ENCODE results near the gene ECE2. TPM values are rescaled to one million over a fixed set of nuclear protein-coding genes. Genes with fewer than 3 reads are reported as not detected.
"Not testable (repeated sequence)": the region's sequence is repeated elsewhere in the genome, so short reads cannot be mapped to it uniquely, and the experiment has no call there.

ECE2 gene
- total RNA-seq, 2 experiments from 2014 or later = not detected

DNA sequence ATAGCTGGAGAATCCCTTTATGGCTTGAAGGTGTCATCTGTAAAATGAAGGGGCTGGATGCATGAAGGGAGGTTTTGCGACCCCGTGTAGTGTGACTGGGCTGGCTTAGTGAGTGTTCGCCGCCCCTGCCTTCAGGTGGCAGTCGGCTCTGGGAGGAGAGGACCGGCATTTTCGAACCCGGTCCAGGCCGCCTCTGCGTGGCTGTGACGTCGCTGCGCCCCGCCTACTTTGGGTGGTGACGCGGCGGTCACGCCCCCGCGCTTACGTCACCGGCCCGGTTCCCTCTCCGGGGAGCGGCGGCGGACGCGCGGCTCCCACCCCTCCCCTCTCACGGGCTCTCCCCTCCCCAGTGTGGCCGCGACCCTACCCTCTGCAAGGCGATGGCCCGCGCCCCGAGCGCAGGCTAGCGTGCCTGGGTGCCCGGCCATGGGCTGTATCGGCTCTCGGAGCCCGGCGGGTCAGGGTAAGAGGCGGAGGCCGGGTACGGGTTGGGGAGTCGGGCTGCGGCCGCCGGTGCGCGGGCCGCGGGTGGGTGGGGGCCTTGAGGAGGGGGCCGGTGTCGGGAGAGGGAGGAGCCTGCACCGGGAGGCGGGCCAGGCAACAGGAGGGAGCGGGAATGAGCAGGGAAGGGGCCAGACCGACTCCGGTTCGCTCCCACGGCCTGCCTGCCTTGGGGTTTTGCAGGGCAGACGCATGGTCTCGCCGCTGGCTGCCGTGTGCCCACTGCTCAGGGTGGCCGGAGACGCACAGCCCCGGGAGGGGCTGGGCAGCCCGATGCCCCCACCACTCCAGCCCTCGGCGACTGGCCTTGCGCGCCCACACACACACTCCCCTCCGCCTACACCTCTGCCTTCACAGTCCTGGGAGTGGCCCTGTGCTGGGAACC is 60.1 kb downstream of the ECE2 start:
- DNase-seq = peak; percentile 85
- Mint-ChIP-seq H3K4me3 (peak overlapping the region; percentile 80), H3K36me3 (ENCODE audit: low read depth) (peaks cover 28% of the 10 kb centered on the region), H3K27me3 (ENCODE audit: low read depth) (no peaks in the 10 kb centered on the region), H3K27ac (peak overlapping the region; percentile 87), H3K4me1 (ENCODE audit: low read depth) (peaks cover 62% of the 10 kb centered on the region), H3K9me3 (no peaks in the 10 kb centered on the region)
- CTCF ChIA-PET = interaction anchor here (1.0 kb wide), 2 partner anchors 20 to 88 kb away, joined by 3 read pairs; no protein-coding TSS in a partner anchor
- intact Hi-C loops (cut with micrococcal nuclease) = loop anchor here (1.0 to 2.0 kb wide), 3 partner anchors 22 to 37 kb away; partner anchors contain the start of genes EIF4G1 and PSMD2

DNA sequence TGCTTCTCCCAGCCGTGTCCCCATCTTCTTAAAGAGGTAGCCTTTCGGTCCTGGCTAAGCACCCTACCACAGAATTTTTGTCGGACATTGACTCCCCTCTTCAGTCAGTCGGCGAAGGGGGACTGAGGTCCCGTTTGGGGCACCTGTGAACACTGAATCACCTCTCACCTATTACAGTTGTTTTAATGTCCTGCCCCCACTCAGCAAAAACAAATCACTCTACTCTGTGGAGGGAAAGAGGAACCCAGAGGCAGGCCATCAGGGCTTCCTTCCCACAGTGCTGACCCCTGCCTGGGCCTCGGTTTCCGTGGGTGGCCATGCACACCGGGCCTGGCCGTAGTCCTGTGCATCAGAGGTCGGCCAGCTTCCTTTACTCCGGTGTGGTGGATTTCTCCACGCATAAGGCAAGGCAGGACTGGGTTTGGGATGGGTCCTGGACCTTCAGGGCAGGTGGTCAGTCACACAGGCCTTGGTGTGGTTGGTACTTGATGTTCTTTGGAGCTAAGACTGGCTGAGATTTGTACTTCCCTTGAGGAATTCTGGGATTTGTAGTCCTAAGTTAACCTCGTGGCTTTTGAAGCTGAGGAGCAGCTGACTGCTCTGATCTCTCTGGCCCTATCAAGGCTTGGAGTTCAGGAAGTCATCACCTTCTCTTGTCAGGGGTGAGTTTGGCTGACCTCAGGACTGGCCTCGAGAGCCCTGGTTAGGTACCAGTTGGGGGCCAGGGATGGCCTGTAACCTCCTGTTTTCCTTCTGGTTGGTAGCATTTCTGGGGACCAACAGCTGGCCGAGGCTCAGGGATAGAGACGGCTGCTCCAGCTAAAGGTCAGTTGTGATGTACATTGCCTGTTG is 61.0 kb downstream of the ECE2 start:
- no peaks in the 10 kb centered on the region for H3K27me3 Mint-ChIP-seq (ENCODE audit: low read depth)
- H3K4me3 Mint-ChIP-seq = peak overlapping the region; percentile 80
- peaks cover 58% of the 10 kb centered on the region for H3K4me1 Mint-ChIP-seq (ENCODE audit: low read depth)
- no peak for DNase-seq
- H3K27ac Mint-ChIP-seq = peak overlapping the region; percentile 43
- intact Hi-C loops (cut with micrococcal nuclease) = no loop called here
- H3K9me3 Mint-ChIP-seq = no peaks in the 10 kb centered on the region
- CTCF ChIA-PET = interaction anchor here (0.8 to 1.8 kb wide), 2 partner anchors 19 to 31 kb away, joined by 3 to 5 read pairs; no protein-coding TSS in a partner anchor
- H3K36me3 Mint-ChIP-seq (ENCODE audit: low read depth) = peaks cover 21% of the 10 kb centered on the region

GRCh38 chr3:184337399-184337714 is 61.5 kb downstream of the ECE2 start, which contains the start of gene FAM131A:
Gene FAM131A (plus strand): TSS chr3:184337600. CDS start chr3:184337631, 31 bp downstream.
- Mint-ChIP-seq H3K27me3 (ENCODE audit: low read depth) (no peaks in the 10 kb centered on the region), H3K9me3 (no peaks in the 10 kb centered on the region), H3K36me3 (ENCODE audit: low read depth) (peaks cover 15% of the 10 kb centered on the region), H3K27ac (peak within 1 kb of the TSS; percentile 43), H3K4me1 (ENCODE audit: low read depth) (peaks cover 52% of the 10 kb centered on the region), H3K4me3 (peak within 1 kb of the TSS; percentile 80)
- no peak for DNase-seq
- intact Hi-C loops (cut with micrococcal nuclease) = no loop called here
- CTCF ChIA-PET = interaction anchor here (0.8 to 1.8 kb wide), 2 partner anchors 18 to 32 kb away, joined by 3 to 5 read pairs; no protein-coding TSS in a partner anchor

- Mint-ChIP-seq H3K9me3 (no peaks in the 10 kb centered on the region), H3K27me3 (ENCODE audit: low read depth) (no peaks in the 10 kb centered on the region), H3K4me3 (no peak overlapping the region), H3K27ac (no peak overlapping the region), H3K4me1 (ENCODE audit: low read depth) (peaks cover 46% of the 10 kb centered on the region), H3K36me3 (ENCODE audit: low read depth) (peaks cover 9% of the 10 kb centered on the region)
- DNase-seq = no peak
- CTCF ChIA-PET = interaction anchor here (1.8 to 1.9 kb wide), 2 partner anchors 16 to 17 kb away, joined by 5 read pairs; no protein-coding TSS in a partner anchor
- intact Hi-C loops (cut with micrococcal nuclease) = no loop called here
Observed at GRCh38 chr3:184337981-184338380, 62.2 kb downstream of the ECE2 start.

DNA sequence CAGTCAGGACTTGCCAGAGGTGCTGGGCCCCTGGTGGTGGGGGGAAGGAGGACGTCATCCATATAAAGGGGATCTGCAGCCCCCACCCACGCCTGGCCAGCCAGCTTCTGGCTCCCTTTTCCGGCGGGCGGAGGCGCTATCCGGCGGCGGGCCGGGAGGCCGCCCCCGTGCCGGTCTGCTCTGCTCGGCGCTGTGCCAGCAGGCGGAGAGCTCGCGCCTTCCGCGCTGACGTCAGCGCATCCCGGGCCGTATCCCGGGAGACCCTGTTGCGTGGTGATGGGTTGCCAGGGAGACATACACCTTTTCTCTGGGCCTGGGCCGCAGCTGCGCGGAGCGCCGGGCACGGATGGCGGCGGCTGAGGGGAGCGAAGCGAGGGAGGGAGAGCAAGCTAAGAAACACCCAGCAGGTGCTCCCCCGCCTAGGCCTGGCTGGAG is 62.7 kb downstream of the ECE2 start:
- H3K27ac Mint-ChIP-seq = no peak overlapping the region

GRCh38 chr3:184339001-184339400 is 63.2 kb downstream of the ECE2 start:
- Mint-ChIP-seq H3K36me3 (ENCODE audit: low read depth) (peaks cover 2% of the 10 kb centered on the region), H3K4me1 (ENCODE audit: low read depth) (peaks cover 36% of the 10 kb centered on the region), H3K4me3 (no peak overlapping the region), H3K27me3 (ENCODE audit: low read depth) (no peaks in the 10 kb centered on the region), H3K9me3 (no peaks in the 10 kb centered on the region), H3K27ac (no peak overlapping the region)
- DNase-seq = no peak
- intact Hi-C loops (cut with micrococcal nuclease) = no loop called here
- CTCF ChIA-PET = interaction anchor here (0.5 to 1.9 kb wide), 3 partner anchors 12 to 181 kb away, joined by 3 to 5 read pairs (median 3); no protein-coding TSS in a partner anchor

More for the DNA sequence above, 62.7 kb downstream of the ECE2 start:
- no peaks in the 10 kb centered on the region for H3K9me3 Mint-ChIP-seq
- no peak for DNase-seq
- H3K4me3 Mint-ChIP-seq = no peak overlapping the region
- peaks cover 40% of the 10 kb centered on the region for H3K4me1 Mint-ChIP-seq (ENCODE audit: low read depth)
- no peaks in the 10 kb centered on the region for H3K27me3 Mint-ChIP-seq (ENCODE audit: low read depth)
- peaks cover 4% of the 10 kb centered on the region for H3K36me3 Mint-ChIP-seq (ENCODE audit: low read depth)
- CTCF ChIA-PET = interaction anchor here (1.0 to 1.9 kb wide), 2 partner anchors 12 to 15 kb away, joined by 3 to 5 read pairs; no protein-coding TSS in a partner anchor
- intact Hi-C loops (cut with micrococcal nuclease) = no loop called here

- CTCF ChIA-PET = interaction anchor here (0.5 to 1.9 kb wide), 3 partner anchors 11 to 180 kb away, joined by 3 to 5 read pairs (median 3); no protein-coding TSS in a partner anchor
- intact Hi-C loops (cut with micrococcal nuclease); H3K27me3 Mint-ChIP-seq (ENCODE audit: low read depth): not testable (repeated sequence)
Observed at GRCh38 chr3:184339451-184340135, 63.8 kb downstream of the ECE2 start.

GRCh38 chr3:184341925-184342324 is 66.1 kb downstream of the ECE2 start:
- Mint-ChIP-seq H3K9me3 (no peaks in the 10 kb centered on the region), H3K27ac (no peak overlapping the region), H3K4me1 (ENCODE audit: low read depth) (peaks cover 16% of the 10 kb centered on the region), H3K4me3 (no peak overlapping the region), H3K27me3 (ENCODE audit: low read depth) (no peaks in the 10 kb centered on the region), H3K36me3 (ENCODE audit: low read depth) (peaks cover 4% of the 10 kb centered on the region)
- intact Hi-C loops (cut with micrococcal nuclease) = no loop called here
- CTCF ChIA-PET = interaction anchor here (0.7 to 2.6 kb wide), 2 partner anchors 12 to 30 kb away, joined by 3 to 8 read pairs; no protein-coding TSS in a partner anchor
- DNase-seq = no peak

More at GRCh38 chr3:184339451-184340135, 63.8 kb downstream of the ECE2 start:
- not testable (repeated sequence) for H3K9me3 Mint-ChIP-seq; H3K27ac Mint-ChIP-seq; DNase-seq; H3K36me3 Mint-ChIP-seq (ENCODE audit: low read depth); H3K4me3 Mint-ChIP-seq
- H3K4me1 Mint-ChIP-seq (ENCODE audit: low read depth) = peaks cover 30% of the 10 kb centered on the region

Small RNA genes within 50 kb of the gene (microRNA-seq; reads per million reads assigned to microRNA genes)
- gene MIR1224 (ENCODE audit: borderline microRNAs expressed, borderline replicate concordance) = not detected

Other genes starting within 250 kb of the ECE2 start
- gene HTR3D, start 244.3 kb upstream of the ECE2 start, total RNA-seq = not detected
- gene HTR3C, start 223.0 kb upstream of the ECE2 start, total RNA-seq = not detected
- gene HTR3E, start 179.0 kb upstream of the ECE2 start, total RNA-seq = not detected
- gene EIF2B5, start 140.7 kb upstream of the ECE2 start, total RNA-seq = 10 to 100 TPM; 48.8 to 56.4 TPM
- 10 to 100 TPM; 19.6 to 19.9 TPM for gene DVL3, start 120.6 kb upstream of the ECE2 start, total RNA-seq
- 100 to 1,000 TPM; 206 to 212 TPM for gene AP2M1, start 101.2 kb upstream of the ECE2 start, total RNA-seq
- 10 to 100 TPM; 38.5 to 39.1 TPM for gene ABCF3, start 89.8 kb upstream of the ECE2 start, total RNA-seq
- not detected for gene VWA5B2, start 46.4 kb upstream of the ECE2 start, total RNA-seq
- 10 to 100 TPM; 28.9 to 31.0 TPM for gene ALG3, start 27.1 kb upstream of the ECE2 start, total RNA-seq
- 1 to 10 TPM; 2.7 TPM for gene EEF1AKMT4, start 26.4 kb upstream of the ECE2 start, total RNA-seq
- gene CAMK2N2, start 14.5 kb upstream of the ECE2 start, total RNA-seq = not detected
- gene PSMD2, start 23.2 kb downstream of the ECE2 start, total RNA-seq = 100 to 1,000 TPM; 244 to 257 TPM
- gene EIF4G1, start 38.6 kb downstream of the ECE2 start, total RNA-seq = 100 to 1,000 TPM; 345 to 375 TPM
- gene FAM131A, start 61.6 kb downstream of the ECE2 start, total RNA-seq = 1 to 10 TPM; 3.8 to 5.0 TPM
- 1 to 10 TPM; 2.9 TPM for gene CLCN2, start 85.6 kb downstream of the ECE2 start, total RNA-seq
- gene POLR2H, start 85.7 kb downstream of the ECE2 start, total RNA-seq = 10 to 100 TPM; 76.5 to 89.9 TPM
- not detected for gene THPO, start 102.2 kb downstream of the ECE2 start, total RNA-seq
- gene CHRD, start 104.0 kb downstream of the ECE2 start, total RNA-seq = not detected

All from activated naive CD4-positive, alpha-beta T cell treated with anti-CD3 and anti-CD28 coated beads for 36 hours (primary cell).